Suppressor macrophage (primary cell): ENCODE data around the gene SVOPL.
"Not testable (repeated sequence)": the region's sequence is repeated elsewhere in the genome, so short reads cannot be mapped to it uniquely, and the experiment has no call there.

Source experiments
- DNase-seq, 4 experiments: peaks; one replicate each; pipeline ENCODE4 v3.0.0-alpha.2; 2020 to 2022

The SVOPL gene

GRCh38 chr7:138699661-138700060, 1.5 kb downstream of the SVOPL start:
- no peak for DNase-seq

DNA sequence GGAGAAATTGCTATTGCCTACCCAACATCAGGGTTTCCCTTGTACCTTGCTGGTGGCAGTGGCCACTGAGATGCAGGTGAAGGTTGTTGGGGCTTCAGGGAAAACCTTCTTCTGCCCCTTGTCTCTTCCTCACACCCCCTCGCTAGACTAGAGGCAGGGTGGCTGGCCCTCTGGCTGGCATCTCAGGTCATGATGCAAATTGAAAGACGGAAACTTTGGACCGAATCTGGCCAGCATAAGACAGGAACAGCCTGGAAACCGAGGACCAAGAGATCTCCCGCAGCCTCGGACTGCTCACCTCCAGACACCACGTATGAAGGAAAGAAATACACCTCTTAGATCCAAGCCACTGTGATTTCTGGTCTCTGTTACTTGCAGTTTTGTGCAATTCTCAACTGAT, 2.9 kb downstream of the SVOPL start:
- no peak for DNase-seq

- DNase-seq, result no peak
Observed at GRCh38 chr7:138697535-138698182, 3.5 kb downstream of the SVOPL start.

- not testable (repeated sequence) for DNase-seq
Observed at GRCh38 chr7:138695776-138696175, 5.4 kb downstream of the SVOPL start.

- DNase-seq, result no peak
Observed at GRCh38 chr7:138695106-138695505, 6.1 kb downstream of the SVOPL start.

- DNase-seq, result no peak
Observed at GRCh38 chr7:138691178-138691577, 10.0 kb downstream of the SVOPL start.

DNA sequence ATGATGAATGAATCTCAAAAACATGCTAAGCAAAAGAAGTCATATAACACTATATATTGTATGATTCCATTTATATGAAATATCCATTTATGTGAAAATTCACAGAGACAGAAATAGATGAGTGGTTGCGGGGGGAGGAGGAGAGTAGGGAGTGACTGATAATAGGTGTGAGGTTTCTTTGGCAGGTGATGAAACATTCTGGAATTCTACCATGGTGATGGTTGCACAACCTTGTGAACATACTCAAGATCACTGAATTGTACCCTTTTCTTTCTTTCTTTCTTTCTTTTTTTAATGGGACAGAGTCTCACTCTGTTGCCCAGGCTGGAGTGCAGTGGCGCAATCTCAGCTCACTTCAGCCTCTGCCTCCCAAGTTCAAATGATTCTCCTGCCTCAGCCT, 10.7 kb downstream of the SVOPL start:
- no peak for DNase-seq

DNA sequence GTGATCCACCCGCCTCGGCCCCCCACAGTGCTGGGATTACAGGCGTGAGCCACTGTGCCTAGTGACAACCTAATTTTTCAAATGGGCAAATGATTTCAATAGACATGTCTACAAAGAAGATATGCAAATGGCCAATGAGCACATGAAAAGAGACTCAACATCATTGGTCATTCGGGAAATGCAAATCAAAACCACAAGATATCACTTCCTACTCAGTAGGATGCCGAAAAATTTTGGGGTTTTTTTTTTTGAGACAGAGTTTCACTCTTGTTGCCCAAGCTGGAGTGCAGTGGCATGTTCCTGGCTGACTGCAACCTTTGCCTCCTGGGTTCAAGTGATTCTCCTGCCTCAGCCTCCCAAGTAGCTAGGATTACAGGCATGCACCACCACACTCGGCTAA, 13.1 kb downstream of the SVOPL start:
- not testable (repeated sequence) for DNase-seq

- no peak for DNase-seq
Observed at GRCh38 chr7:138684340-138684739, 16.8 kb downstream of the SVOPL start.

GRCh38 chr7:138679793-138680192, 21.4 kb downstream of the SVOPL start:
- DNase-seq, result no peak

DNA sequence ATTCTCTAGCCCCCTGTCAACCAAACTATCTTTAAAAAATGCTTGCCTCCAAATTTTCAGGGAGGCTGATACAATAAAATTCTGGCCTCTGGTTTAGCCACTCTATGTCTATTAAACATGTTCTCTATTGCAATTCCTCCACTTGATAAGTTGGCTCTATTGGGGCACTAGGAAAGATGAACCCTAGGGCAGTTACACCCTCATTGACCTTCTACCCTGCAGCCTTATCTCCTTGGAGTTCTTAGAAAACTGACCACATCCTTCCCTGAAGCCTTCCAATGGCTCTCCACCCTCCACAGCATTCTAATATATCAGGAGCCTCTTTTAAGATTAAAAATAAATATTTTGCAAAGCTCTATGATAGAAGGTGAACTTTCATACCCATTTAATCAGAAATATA, 30.6 kb downstream of the SVOPL start:
- no peak for DNase-seq

GRCh38 chr7:138669364-138669763, 31.8 kb downstream of the SVOPL start:
- DNase-seq, result no peak

DNA sequence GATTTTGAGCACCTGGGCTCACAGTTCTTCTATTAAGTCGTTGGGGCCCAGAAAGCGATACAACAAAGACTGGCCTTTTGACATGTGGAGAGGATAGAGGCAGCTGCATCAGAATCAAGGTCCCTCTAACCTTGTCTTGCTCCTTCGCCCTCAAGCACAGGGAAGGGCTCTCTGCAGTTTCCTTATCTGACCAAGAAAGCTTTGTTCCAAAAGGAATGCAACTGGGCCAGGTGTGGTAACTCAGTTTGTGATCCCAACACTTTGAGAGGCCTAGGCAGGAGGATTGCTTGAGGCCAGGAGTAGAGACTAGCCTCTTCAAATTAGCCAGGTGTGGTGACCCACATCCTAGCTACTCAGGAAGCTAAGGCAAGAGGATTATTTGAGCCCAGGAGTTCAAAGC, 32.2 kb downstream of the SVOPL start:
- DNase-seq, result no peak

DNA sequence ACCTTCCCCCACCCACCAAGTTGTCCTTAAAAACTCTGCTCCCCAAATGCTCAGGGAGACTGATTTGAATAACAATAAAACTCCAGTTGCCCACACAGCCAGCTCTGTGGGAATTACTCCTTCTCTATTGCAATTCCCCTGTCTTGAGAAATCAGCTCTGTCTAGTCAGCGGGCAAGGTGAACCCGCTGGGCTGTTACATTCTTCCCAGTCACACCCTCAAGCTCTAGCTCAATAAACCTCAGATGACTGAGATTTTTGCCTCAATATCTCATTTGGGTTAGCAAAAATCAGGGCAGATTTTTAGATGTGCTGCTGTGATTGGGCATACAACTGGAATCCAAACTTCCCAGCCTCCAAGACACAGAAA, 32.9 kb downstream of the SVOPL start:
- no peak for DNase-seq

DNA sequence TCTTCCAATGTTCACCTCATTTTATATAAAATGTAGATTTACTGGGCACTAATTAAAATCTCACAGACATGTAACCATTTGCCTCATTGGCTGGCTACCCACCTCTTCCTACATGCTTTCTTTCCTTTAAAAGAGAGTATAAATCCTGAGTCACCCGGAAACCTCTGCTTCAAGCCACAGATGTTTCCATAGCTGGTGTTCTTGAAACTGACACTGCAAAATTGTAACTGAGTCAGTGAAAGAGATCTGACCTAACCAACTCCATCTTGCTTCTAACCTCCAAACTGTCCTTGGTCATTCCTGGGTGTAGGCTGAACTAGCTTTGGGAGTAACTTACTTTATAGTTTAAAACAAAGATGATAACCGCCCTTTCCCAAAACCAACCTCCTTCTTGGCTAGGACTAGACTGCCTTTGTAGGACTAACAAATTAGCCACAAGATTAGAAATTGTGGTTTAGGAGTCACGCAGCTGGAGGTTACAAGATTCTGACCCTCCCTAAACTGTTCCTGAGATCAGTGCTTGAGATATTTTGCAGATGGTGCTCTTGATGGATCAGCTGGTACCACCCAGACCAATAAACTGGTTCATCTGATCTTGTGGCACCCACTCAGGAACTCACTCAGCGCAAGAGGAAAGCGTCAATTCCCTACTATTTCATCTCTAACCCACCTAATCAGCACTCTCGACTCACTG, 33.5 kb downstream of the SVOPL start:
- no peak for DNase-seq

GRCh38 chr7:138666385-138666784, 34.8 kb downstream of the SVOPL start:
- no peak for DNase-seq

DNA sequence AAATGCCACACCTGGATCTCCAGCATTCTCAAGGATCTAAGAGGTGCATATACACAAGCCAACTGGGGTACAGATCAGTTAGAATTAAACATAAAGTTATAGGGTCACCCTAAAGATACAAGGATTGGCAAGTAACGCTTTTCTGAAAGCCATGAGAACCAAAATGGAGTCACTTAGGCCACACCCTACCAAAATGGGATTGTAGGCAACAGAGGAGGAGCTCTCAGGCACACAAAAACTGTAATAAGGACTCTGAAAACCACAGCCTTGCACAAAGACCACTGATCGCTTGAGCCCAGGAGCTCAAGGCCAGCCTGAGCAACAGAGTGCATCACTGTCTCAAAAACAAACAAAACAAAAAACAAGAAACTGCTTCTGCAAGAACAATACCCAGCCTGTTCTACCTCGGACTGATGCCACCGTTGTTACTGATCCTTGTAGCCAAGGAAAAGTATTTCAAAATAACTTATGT, 35.5 kb downstream of the SVOPL start:
- DNase-seq, result no peak

DNA sequence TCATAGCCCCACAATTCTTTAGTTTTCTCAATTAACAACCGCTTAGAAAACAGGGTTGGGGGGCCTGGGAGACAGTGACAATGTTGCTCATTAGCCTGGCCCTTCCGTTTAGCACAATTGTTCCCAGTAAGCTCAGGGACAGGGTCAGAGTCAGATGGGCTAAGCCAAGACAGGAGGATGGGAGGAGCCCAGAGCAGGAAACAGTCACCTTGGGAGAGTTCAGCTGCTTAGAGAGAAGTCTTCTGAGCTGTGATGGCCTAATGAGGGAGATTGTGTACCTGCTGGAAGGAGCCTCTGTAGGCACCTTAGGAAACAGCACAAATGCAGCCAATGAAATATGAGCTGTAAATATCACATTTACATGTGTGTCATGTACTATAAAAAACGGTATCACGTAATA, 35.9 kb downstream of the SVOPL start:
- no peak for DNase-seq

DNA sequence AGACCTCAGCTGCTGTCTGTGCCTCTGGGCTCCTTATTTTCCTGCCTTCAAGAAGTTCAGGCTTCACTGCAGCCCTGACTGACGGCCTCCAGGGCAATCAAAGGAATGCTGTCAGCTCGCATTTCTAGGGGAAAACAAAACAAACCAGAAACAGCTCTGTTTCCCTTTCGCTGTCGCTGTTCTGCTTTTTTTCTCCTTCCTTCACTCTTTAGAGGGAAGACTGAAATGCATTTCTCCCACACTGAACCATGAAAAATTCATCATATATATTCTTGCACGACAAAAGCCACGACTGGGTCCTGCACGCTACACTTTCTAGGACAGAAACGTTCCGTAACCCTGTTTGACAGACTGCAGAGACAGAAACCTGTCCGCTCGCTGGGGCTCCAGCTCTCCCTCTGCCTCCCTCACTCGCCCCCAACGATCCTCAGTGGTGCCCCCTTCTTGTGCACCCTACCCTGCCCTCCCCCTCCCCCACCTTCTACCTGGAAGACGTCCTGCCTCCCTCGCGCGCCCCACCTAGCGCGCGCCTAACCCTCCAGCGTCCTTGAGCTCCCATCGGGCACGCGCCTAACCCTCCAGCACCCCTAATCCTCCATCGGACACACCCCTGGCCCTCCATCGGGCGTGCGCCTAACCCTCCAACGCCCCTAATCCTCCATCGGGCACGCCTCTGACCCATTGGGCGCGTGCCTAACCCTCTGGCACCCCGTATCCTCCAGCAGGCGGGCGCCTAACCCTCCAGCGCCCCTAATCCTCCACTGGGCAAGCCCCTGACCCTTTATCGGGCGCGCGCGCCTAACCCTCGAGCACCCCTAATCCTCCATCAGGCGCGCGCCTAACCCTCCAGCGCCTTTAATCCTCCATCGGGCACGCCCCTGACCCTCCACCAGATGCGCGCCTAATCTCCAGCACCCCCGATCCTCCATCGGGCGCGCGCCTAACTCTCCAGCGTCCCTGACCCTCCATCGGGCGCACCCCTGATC, 37.1 kb downstream of the SVOPL start:
- peak in 3 of 4 experiments; percentile 12 to 30 (median 19) for DNase-seq

GRCh38 chr7:138662991-138663320, 38.2 kb downstream of the SVOPL start:
- no peak for DNase-seq

- no peak for DNase-seq
Observed at GRCh38 chr7:138662076-138662990, 38.8 kb downstream of the SVOPL start.

GRCh38 chr7:138661069-138661635, 40.0 kb downstream of the SVOPL start:
- no peak for DNase-seq
